KMS-11 (cell line): ENCODE results near the gene KDM2B.

Experiments used
- H2AFZ ChIP-seq: fragments of 200-600 bp; sonication (generic); 2 replicates; pipeline ENCODE4 v1.6.1; 2016; ENCODE audit warnings: antibody characterized with exemption, mixed run types, low read depth
- H3K27ac ChIP-seq: fragments of 200-600 bp; sonication (generic); 2 replicates; pipeline ENCODE4 v1.6.1; 2016; ENCODE audit warnings: mild to moderate bottlenecking, mixed run types
- H3K27me3 ChIP-seq: fragments of 200-600 bp; sonication (generic); 2 replicates; pipeline ENCODE4 v1.6.1; 2017; ENCODE audit warnings: mild to moderate bottlenecking, low read depth, mixed run types, moderate library complexity; ENCODE audit not compliant: insufficient read depth
- H3K36me3 ChIP-seq: fragments of 200-600 bp; sonication (generic); 2 replicates; pipeline ENCODE4 v1.6.1; 2017; ENCODE audit warnings: mild to moderate bottlenecking, mixed run types; ENCODE audit not compliant: insufficient read depth
- H3K4me1 ChIP-seq: fragments of 200-600 bp; sonication (generic); 2 replicates; pipeline ENCODE4 v1.6.1; 2016; ENCODE audit warnings: mild to moderate bottlenecking, low read depth, mixed run types; ENCODE audit not compliant: poor library complexity, severe bottlenecking
- H3K4me2 ChIP-seq: fragments of 200-600 bp; sonication (generic); 2 replicates; pipeline ENCODE4 v1.7.0; 2016; ENCODE audit warnings: mild to moderate bottlenecking, mixed run types
- H3K4me3 ChIP-seq: fragments of 200-600 bp; sonication (generic); IDR thresholded peaks from 2 replicates; pipeline ENCODE4 v1.6.1; 2017; ENCODE audit warnings: low read depth, low read length, mixed read lengths; ENCODE audit not compliant: insufficient read depth
- H3K79me2 ChIP-seq: fragments of 200-600 bp; sonication (generic); 2 replicates; pipeline ENCODE4 v1.6.1; 2016; ENCODE audit warnings: low read depth, mixed run types; ENCODE audit not compliant: insufficient read depth
- H3K9ac ChIP-seq: fragments of 200-600 bp; sonication (generic); 2 replicates; pipeline ENCODE4 v1.6.1; 2016; ENCODE audit warnings: mild to moderate bottlenecking, mixed run types
- H4K20me1 ChIP-seq: fragments of 200-600 bp; sonication (generic); 2 replicates; pipeline ENCODE4 v1.6.1; 2016; ENCODE audit warnings: mild to moderate bottlenecking, mixed run types; ENCODE audit not compliant: insufficient read depth
- TF ChIP-seq, protein P1 (sequence below): fragments of 200-600 bp; sonication (generic); conservative IDR thresholded peaks from 2 replicates; pipeline ENCODE4 v1.6.1; 2017; ENCODE audit warnings: low read depth, mild to moderate bottlenecking, antibody characterized with exemption, low read length, moderate library complexity, mixed read lengths

Gene KDM2B

DNA sequence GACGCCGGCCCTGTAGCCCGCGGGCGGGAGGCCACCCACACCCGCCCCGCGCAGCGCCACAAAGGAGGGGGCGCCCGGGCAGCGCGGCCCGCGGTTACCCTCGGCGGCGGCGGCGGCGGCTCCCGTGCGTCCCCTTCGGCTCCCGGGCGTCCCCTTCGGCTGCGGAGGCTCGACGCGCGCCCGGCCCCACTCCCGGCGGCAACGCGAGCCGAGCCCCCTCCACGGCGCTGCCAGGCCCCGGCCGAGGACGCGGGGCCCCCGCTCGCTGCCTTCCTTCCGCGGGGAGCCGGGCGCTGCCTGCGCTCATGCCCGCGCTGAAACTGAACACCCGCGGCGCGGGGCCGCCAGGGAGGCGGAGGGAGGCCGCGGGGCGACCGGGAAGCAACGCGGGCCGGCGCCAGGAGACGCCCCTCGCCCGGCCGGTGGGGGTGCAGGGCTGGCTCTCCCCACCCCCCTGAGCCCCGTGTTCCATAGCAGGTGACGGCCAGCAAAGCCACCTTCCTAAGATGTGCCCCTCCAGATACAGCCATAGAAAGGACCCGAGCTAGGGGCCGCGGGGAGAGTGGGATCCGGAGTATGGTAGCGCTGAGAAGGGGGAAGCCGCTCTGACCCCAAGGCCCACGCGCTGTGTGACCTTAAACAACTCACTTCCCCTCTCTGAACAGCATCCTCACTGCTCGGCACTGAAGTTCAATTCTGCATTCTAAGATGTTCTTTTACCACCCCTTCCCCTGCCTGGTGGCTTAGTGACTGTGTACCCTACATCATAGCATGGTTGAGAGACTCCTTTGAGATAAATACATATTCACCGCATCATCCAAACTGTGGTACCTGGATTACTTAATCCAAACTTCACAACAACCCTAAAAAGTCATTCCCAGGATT is 42.8 kb downstream of the KDM2B start:
- H3K79me2 ChIP-seq = no peaks in the 10 kb centered on the region
- no peak overlapping the region for H3K4me3 ChIP-seq
- no peaks in the 10 kb centered on the region for H3K36me3 ChIP-seq
- H3K27ac ChIP-seq = peak overlapping the region; percentile 83
- H3K4me1 ChIP-seq = peaks cover 23% of the 10 kb centered on the region
- TF ChIP-seq, protein P1, sequence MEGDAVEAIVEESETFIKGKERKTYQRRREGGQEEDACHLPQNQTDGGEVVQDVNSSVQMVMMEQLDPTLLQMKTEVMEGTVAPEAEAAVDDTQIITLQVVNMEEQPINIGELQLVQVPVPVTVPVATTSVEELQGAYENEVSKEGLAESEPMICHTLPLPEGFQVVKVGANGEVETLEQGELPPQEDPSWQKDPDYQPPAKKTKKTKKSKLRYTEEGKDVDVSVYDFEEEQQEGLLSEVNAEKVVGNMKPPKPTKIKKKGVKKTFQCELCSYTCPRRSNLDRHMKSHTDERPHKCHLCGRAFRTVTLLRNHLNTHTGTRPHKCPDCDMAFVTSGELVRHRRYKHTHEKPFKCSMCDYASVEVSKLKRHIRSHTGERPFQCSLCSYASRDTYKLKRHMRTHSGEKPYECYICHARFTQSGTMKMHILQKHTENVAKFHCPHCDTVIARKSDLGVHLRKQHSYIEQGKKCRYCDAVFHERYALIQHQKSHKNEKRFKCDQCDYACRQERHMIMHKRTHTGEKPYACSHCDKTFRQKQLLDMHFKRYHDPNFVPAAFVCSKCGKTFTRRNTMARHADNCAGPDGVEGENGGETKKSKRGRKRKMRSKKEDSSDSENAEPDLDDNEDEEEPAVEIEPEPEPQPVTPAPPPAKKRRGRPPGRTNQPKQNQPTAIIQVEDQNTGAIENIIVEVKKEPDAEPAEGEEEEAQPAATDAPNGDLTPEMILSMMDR = no peak
- H4K20me1 ChIP-seq = no peaks in the 10 kb centered on the region
- no peaks in the 10 kb centered on the region for H3K27me3 ChIP-seq
- peak overlapping the region; percentile 93 for H3K4me2 ChIP-seq
- H3K9ac ChIP-seq = peak overlapping the region; percentile 75
- peak overlapping the region; percentile 61 for H2AFZ ChIP-seq

DNA sequence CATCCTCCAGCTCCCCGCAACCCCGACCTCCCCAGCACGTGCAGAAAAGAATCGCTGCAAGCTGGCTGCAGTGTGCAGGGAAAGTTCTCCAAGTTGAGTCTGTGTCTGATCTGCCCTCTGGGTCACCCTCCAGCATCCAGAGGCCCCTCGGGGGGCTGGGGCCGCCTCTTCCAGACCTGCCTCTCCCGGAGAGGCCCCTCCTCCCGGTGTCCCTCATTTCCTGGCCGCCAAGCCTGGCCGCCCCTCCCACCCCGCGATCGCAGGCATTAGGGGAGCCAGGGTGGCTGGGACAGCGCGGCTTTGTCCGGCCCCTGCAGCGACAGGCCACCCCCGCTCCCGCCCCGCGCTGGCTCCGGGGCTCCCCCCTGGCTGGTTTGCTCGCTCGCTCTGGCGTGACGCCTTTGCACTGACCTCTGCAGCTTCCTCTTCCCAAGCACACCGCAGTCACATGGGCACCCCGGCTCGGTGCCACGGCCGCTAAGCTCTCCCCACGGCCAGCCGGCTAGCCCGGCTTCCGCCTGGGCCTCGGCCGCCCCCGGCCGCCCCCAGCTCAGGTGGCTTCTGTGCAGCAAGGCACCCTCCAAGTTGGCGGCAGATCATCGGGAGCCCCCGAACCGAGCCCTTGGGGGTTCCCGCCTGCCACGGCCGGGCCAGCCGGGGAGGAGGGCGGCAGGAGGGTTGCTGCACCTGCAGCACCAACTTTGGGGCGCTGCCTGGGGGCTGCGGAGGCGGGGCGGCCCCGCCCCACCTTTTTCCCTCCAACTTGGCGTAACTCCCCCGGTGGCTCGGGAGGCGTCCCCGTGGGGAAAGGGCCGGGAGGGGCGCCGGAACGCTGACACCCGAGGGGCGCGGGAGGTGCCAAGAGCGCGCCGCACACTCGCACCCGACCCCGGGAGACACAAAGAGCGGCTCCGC is 43.7 kb downstream of the KDM2B start:
- H3K9ac ChIP-seq = peak overlapping the region; percentile 75
- no peak overlapping the region for H3K4me3 ChIP-seq
- H2AFZ ChIP-seq = peak overlapping the region; percentile 61
- H3K4me1 ChIP-seq = peaks cover 23% of the 10 kb centered on the region
- H4K20me1 ChIP-seq = no peaks in the 10 kb centered on the region
- TF ChIP-seq, protein P1 = no peak
- H3K27me3 ChIP-seq = no peaks in the 10 kb centered on the region
- H3K36me3 ChIP-seq = no peaks in the 10 kb centered on the region
- H3K27ac ChIP-seq = peak overlapping the region; percentile 83
- no peaks in the 10 kb centered on the region for H3K79me2 ChIP-seq
- H3K4me2 ChIP-seq = peak overlapping the region; percentile 71

GRCh38 chr12:121536054-121536898 is 44.5 kb downstream of the KDM2B start:
- no peaks in the 10 kb centered on the region for H3K79me2 ChIP-seq
- H3K27ac ChIP-seq = peak overlapping the region; percentile 83
- no peaks in the 10 kb centered on the region for H3K36me3 ChIP-seq
- H3K4me1 ChIP-seq = peaks cover 23% of the 10 kb centered on the region
- H3K9ac ChIP-seq = peak overlapping the region; percentile 75
- no peaks in the 10 kb centered on the region for H4K20me1 ChIP-seq
- no peak overlapping the region for H3K4me3 ChIP-seq
- H3K4me2 ChIP-seq = peak overlapping the region; percentile 71
- TF ChIP-seq, protein P1 = no peak
- peak overlapping the region; percentile 61; the same call in 1 of the 2 replicates for H2AFZ ChIP-seq
- no peaks in the 10 kb centered on the region for H3K27me3 ChIP-seq
